Measurements from ENCODE around the gene SGPL1. TPM values are rescaled to one million over a fixed set of nuclear protein-coding genes. Genes with fewer than 3 reads are reported as not detected.
A peak's percentile ranks its signal among the peaks of the same experiment; 100 is the strongest.

The SGPL1 gene
- total RNA-seq, 4 donors from 2014 or later, result 58.0 to 120 (median 74.0) TPM

DNA sequence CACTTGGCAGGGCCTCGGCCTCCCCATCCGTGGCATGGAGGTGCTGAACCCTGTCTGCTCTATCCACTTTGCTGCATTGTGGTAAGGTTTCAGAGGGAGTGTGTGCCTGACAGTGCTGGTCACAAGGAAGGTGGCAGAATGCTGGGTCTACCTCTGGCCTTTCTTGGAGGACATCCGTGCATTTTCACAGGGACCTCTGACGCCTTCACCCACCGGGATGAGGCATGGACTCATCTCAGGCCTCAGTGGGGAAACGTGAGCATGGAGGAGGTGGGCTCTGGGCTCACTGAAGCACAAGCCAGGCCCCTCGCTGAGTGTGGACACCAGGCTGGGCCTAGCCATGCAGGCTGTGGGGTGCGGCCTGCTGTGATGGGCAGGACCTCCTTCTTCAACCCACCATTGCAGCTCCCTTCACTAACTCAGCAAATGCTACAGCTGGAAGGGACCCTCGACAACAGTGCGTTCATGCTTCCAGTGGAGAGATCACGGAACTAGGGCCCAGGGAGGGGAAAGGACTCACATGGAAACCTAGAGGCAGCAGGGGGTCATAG, 39.2 kb upstream of the SGPL1 start:
- peak in 1 of 2 donors; percentile 72 for DNase-seq (ENCODE audit: low spot score in 2 of 2)
- WGBS, 2 donors, result 89 to 90% methylated on average over 11 of the region's 11 CpGs
- no peak for TF ChIP-seq CTCF (IDR thresholded peaks at IDR 0.05)
- TF ChIP-seq POLR2A (IDR thresholded peaks at IDR 0.05), result no peak
- intact Hi-C loops (cut with DNase I; ENCODE audit: low total_unique reads), result no loop called here
- no peak overlapping the region for H3K4me3 ChIP-seq (ENCODE audit: low read depth, poor library complexity, severe bottlenecking)

DNA sequence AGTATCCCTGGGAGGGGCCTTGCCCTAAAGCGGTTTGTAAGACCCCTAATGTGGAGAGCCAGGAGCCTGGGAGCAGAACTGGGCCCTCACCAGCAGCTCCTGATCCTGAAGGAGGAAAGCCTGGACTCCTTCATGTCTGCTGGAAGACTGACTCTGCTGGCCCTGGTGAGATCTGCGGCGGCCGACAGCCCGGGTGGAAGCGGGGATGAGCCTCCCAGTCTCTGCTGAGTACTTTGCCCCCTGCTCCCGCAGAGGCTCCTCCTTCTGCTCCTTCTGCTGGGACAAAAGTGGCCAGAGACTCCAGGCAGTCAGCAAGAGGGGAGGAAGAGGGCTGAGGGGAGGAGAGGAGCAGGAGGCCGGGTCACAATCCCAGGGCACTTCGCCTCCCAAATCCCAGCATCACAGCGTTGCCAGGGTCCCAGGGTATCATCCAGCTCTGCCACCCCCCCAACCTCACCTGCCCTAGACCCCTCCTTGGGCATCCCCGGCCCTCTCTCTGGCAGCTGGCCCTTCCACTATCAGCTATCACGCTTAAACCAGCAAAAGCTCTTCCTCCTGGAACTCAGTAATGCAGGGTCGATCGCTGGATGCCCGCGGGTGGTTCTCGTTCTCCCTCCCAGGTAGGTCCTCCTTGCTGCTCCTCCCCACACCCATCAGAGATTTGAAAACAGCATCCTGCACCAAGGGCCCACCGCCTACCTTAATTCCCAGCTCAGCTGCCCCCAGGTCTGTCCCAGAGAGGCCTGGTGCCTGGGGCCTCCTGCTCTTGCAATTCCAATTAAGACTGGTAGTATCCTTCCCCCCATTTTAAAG, 38.5 kb upstream of the SGPL1 start:
- no peak overlapping the region for H3K4me3 ChIP-seq (ENCODE audit: low read depth, poor library complexity, severe bottlenecking)
- 94 to 95% methylated on average over 17 to 18 of the region's 18 CpGs for WGBS, 2 donors
- peak in 1 of 2 donors; percentile 82 for DNase-seq (ENCODE audit: low spot score in 2 of 2)
- intact Hi-C loops (cut with DNase I; ENCODE audit: low total_unique reads), result no loop called here
- no peak for TF ChIP-seq POLR2A (IDR thresholded peaks at IDR 0.05)
- no peak for TF ChIP-seq CTCF (IDR thresholded peaks at IDR 0.05)

GRCh38 chr10:70778267-70778924, 37.4 kb upstream of the SGPL1 start:
- peak in 1 of 2 donors; percentile 79 for DNase-seq (ENCODE audit: low spot score in 2 of 2)
- 74 to 79% methylated on average over 9 of the region's 9 CpGs for WGBS, 2 donors
- TF ChIP-seq POLR2A (IDR thresholded peaks at IDR 0.05) (no peak), CTCF (IDR thresholded peaks at IDR 0.05) (no peak)
- H3K4me3 ChIP-seq (ENCODE audit: low read depth, poor library complexity, severe bottlenecking), result no peak overlapping the region
- intact Hi-C loops (cut with DNase I; ENCODE audit: low total_unique reads), result no loop called here

GRCh38 chr10:70779088-70779487, 36.7 kb upstream of the SGPL1 start:
- intact Hi-C loops (cut with DNase I; ENCODE audit: low total_unique reads), result no loop called here
- 50 to 60% methylated on average over 2 of the region's 2 CpGs for WGBS, 2 donors
- H3K4me3 ChIP-seq (ENCODE audit: low read depth, poor library complexity, severe bottlenecking), result no peak overlapping the region
- TF ChIP-seq CTCF (IDR thresholded peaks at IDR 0.05) (no peak), POLR2A (IDR thresholded peaks at IDR 0.05) (no peak)
- peak; percentile 11 to 67 for DNase-seq (ENCODE audit: low spot score in 2 of 2)

DNA sequence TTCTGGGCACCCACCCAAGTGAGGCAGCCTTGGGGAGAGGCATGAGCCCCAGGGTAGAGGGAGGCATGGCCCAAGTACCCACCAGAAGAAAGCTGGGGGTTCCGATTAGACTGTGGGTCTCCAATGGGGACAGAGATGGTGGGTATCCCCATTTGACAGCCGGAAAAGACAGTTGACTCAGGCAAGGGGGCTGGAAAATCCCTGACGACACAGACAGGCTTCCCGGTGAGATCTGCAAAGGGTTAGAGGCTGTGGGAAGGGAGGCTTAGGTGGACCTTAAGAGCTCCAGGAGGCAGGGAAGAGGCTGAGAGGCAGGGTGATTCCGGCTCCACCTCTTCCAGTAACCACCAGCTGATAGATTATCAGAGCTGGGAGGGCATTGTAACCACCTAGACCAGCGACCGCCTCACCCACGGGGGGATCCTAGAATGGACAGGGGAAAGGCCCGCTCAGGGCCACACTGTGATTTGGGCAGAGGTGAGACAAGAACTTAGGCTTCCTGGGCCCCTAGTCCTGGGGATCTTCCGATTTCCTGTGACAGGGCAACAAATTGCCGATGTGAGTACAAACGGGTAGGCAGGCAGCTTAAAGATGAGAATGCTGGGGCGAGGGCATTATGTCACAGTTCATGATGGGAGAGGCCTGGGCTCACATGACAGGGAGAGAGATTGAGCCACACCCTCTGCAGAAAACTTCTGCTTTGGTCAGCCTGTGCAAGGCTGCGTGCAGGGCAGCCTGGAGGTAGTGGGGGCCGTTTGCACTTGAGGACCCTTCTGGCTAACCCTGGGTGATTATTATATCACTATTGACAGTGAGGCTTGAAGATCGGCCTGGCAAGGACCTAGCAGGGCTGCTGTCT, 36.0 kb upstream of the SGPL1 start:
- WGBS, 2 donors, result 81 to 85% methylated on average over 16 of the region's 16 CpGs
- H3K4me3 ChIP-seq (ENCODE audit: low read depth, poor library complexity, severe bottlenecking), result no peak overlapping the region
- intact Hi-C loops (cut with DNase I; ENCODE audit: low total_unique reads), result no loop called here
- peak; percentile 49 to 78 for DNase-seq (ENCODE audit: low spot score in 2 of 2)
- TF ChIP-seq POLR2A (IDR thresholded peaks at IDR 0.05), result no peak
